ENCODE data around the gene USF1. TPM values are rescaled to one million over a fixed set of nuclear protein-coding genes. Genes with fewer than 3 reads are reported as not detected.

Gene USF1
- total RNA-seq, 1 experiment from 2014 or later: 59.2 TPM

DNA sequence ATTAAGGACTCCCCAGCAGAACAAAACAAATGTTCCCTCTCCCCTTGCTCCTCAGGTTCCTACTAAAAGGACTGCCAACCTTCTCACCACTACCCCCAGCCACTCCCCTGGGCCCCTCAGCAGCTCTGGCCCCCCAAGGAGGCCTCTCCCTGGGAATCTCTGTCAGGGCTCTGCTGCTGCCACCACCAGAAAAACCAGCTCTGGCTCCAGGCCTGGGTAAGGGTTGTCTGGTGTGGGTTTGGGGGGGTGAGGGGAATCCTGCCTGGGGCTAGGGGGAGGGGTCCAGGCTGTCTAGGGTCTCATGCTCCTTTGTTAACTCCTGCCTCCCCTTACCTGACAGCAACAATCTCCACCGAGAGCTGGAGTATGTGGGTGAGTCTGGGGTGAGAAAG is 38.8 kb upstream of the USF1 start:
- Histone ChIP-seq H2BK5ac (ENCODE audit: insufficient read length, low read length) (no peak overlapping the region), H3K79me2 (ENCODE audit: insufficient read depth, low read length) (no peaks in the 10 kb centered on the region), H2AK5ac (ENCODE audit: insufficient read length, low read length) (no peak overlapping the region), H4K5ac (ENCODE audit: insufficient read length, low read depth, low read length) (no peak overlapping the region), H3K4me2 (ENCODE audit: insufficient read depth, insufficient read length, low read length) (no peak overlapping the region), H3K4me1 (ENCODE audit: insufficient read depth, low read length) (no peaks in the 10 kb centered on the region), H4K91ac (ENCODE audit: insufficient read length, low read depth, low read length) (no peak overlapping the region), H3K14ac (ENCODE audit: insufficient read depth, low read length) (no peak overlapping the region), H4K8ac (replicated peaks; ENCODE audit: insufficient read length, low read depth, low read length) (no peak overlapping the region), H3K9ac (ENCODE audit: extremely low read depth, insufficient read length, low read length) (no peak overlapping the region), H2BK15ac (ENCODE audit: low read depth, low read length) (no peak overlapping the region), H2BK20ac (ENCODE audit: low read depth, low read length, poor library complexity, severe bottlenecking) (no peak overlapping the region), H3K23me2 (ENCODE audit: insufficient read length, low read depth, low read length, poor library complexity, severe bottlenecking) (no peaks in the 10 kb centered on the region), H2BK12ac (ENCODE audit: insufficient read length, low read depth, low read length) (no peak overlapping the region), H3K9me3 (ENCODE audit: control insufficient read depth, low read depth, low read length) (no peaks in the 10 kb centered on the region), H2AFZ (ENCODE audit: low read length) (no peak overlapping the region), H3K56ac (ENCODE audit: insufficient read length, low read depth, low read length) (no peak overlapping the region), H3K18ac (ENCODE audit: insufficient read length, low read depth, low read length) (no peak overlapping the region), H3K27me3 (ENCODE audit: insufficient read depth, low read length) (no peaks in the 10 kb centered on the region), H4K20me1 (ENCODE audit: control insufficient read depth, insufficient read depth, insufficient read length) (no peaks in the 10 kb centered on the region), H3K79me1 (ENCODE audit: insufficient read depth, low read depth, low read length, poor library complexity, severe bottlenecking) (no peaks in the 10 kb centered on the region), H2BK120ac (ENCODE audit: low read depth, low read length, poor library complexity, severe bottlenecking) (no peak overlapping the region), H3T11ph (ENCODE audit: low read length) (no peak overlapping the region), H3K4ac (ENCODE audit: low read depth, low read length) (no peak overlapping the region), H3K27ac (ENCODE audit: insufficient read length, low read depth, low read length) (no peak overlapping the region), H3K23ac (ENCODE audit: insufficient read length, low read depth, low read length) (no peak overlapping the region)
- Mint-ChIP-seq H3K4me3 (no peak overlapping the region), H3K36me3 (ENCODE audit: insufficient read depth in 1 of 3, low read depth in 3 of 3) (no peaks in the 10 kb centered on the region), H3K9me3 (no peaks in the 10 kb centered on the region), H3K4me1 (peaks cover 58% of the 10 kb centered on the region in 2 experiments), H3K27me3 (ENCODE audit: low read depth) (no peaks in the 10 kb centered on the region), H3K27ac (peak overlapping the region in 1 of 3 experiments; percentile 79; a peak in 2 of 7 replicates)
- no peak for DNase-seq
- no CpG with 5 or more reads among the region's 1 CpG for WGBS (ENCODE audit: extremely low coverage, insufficient read length, low lambda C conversion rate)
- no peak for TF ChIP-seq CTCF (conservative IDR thresholded peaks at IDR 0.05)
